T-cell (primary cell): ENCODE measurements around the gene MRPL12. TPM values are rescaled to one million over a fixed set of nuclear protein-coding genes. Genes with fewer than 3 reads are reported as not detected.
A peak's percentile ranks its signal among the peaks of the same experiment; 100 is the strongest.

ENCODE experiments used
- ATAC-seq, 4 experiments: fragments of 200-7000 bp in 3 of 4; fragments of 150-1000 bp in 1 of 4; cut with Tn5 transposase; replicated peaks in 1 of 4; 1 replicate in 3 of 4; 2 replicates in 1 of 4; pipeline ENCODE4 v1.10.0; 2021; ENCODE audit warnings: moderate library complexity in 3 of 4, mild to moderate bottlenecking in 2 of 4, moderate number of reproducible peaks in 1 of 4
- CTCF ChIA-PET, 2 donors: fragments of 300-600 bp; sonication (Branson Sonifier 250); formaldehyde crosslinking; loops; one replicate each; lab custom pipeline; 2022; ENCODE audit warnings: antibody characterized with exemption in 2 of 2; lab: Charles Lee
- POLR2A ChIA-PET, 2 donors: fragments of 300-600 bp; sonication (Branson Sonifier 250); formaldehyde crosslinking; loops; one replicate each; lab custom pipeline; 2022; ENCODE audit warnings: antibody characterized with exemption in 2 of 2; lab: Charles Lee
- DNase-seq, 35 experiments: peaks; one replicate each; pipeline versions ENCODE4 v3.0.0 to v3.0.0-alpha.2; 2013 to 2023
- H3K27ac ChIP-seq: one replicate; pipeline ENCODE4 v1.5.1; 2013; ENCODE audit warnings: low read length
- H3K27me3 ChIP-seq, 2 experiments: replicated peaks in 1 of 2; 1 replicate in 1 of 2; 2 replicates in 1 of 2; pipeline versions ENCODE4 v1.6.1 to v1.7.0; 2013; ENCODE audit warnings: low read length in 1 of 2, mixed read lengths in 1 of 2; ENCODE audit not compliant: control insufficient read depth in 2 of 2, insufficient read depth in 2 of 2; ENCODE audit errors: extremely low read depth in 1 of 2
- H3K36me3 ChIP-seq, 2 donors: 1 replicate in 1 of 2; 2 replicates in 1 of 2; pipeline versions ENCODE4 v1.6.1 to v1.7.0; 2013; ENCODE audit warnings: low read length in 1 of 2; ENCODE audit not compliant: control insufficient read depth in 2 of 2, insufficient read depth in 1 of 2; ENCODE audit errors: extremely low read depth in 1 of 2
- H3K4me1 ChIP-seq, 2 experiments: 1 replicate in 1 of 2; 2 replicates in 1 of 2; pipeline versions ENCODE4 v1.6.1 to v1.7.0; 2013; ENCODE audit warnings: low read length in 2 of 2, mixed read lengths in 1 of 2; ENCODE audit not compliant: insufficient read depth in 2 of 2, control insufficient read depth in 1 of 2; ENCODE audit errors: extremely low read depth in 1 of 2
- H3K4me3 ChIP-seq, 2 donors: 1 replicate in 1 of 2; 2 replicates in 1 of 2; pipeline versions ENCODE4 v1.5.1 to v1.7.0; 2013; ENCODE audit warnings: mild to moderate bottlenecking in 2 of 2, low read length in 1 of 2, moderate library complexity in 1 of 2; ENCODE audit not compliant: control insufficient read depth in 1 of 2; ENCODE audit errors: extremely low read depth in 1 of 2
- H3K9me3 ChIP-seq: 2 replicates; pipeline ENCODE4 v1.7.0; 2013
- H3K27ac Mint-ChIP-seq, 2 donors: one replicate each; pipeline ENCODE4 v1.8.0; 2020 to 2021; ENCODE audit warnings: mild to moderate bottlenecking in 2 of 2, mixed read lengths in 2 of 2
- H3K27me3 Mint-ChIP-seq, 2 donors: one replicate each; pipeline ENCODE4 v1.8.0; 2021 to 2022; ENCODE audit warnings: mixed read lengths in 2 of 2
- H3K36me3 Mint-ChIP-seq: one replicate; pipeline ENCODE4 v1.8.0; 2021; ENCODE audit warnings: mixed read lengths
- H3K4me1 Mint-ChIP-seq, 3 donors: one replicate each; pipeline ENCODE4 v1.8.0; 2020 to 2022; ENCODE audit warnings: mixed read lengths in 3 of 3, mild to moderate bottlenecking in 1 of 3
- H3K4me3 Mint-ChIP-seq, 3 donors: one replicate each; pipeline ENCODE4 v1.8.0; 2020 to 2022; ENCODE audit warnings: mild to moderate bottlenecking in 3 of 3, mixed read lengths in 3 of 3, moderate library complexity in 3 of 3
- H3K9me3 Mint-ChIP-seq, 3 donors: one replicate each; pipeline ENCODE4 v1.8.0; 2020 to 2022; ENCODE audit warnings: mixed read lengths in 3 of 3
- WGBS: methylation state at CpG from one replicate; pipeline ENCODE4 v1.1.5; 2013; ENCODE audit warnings: missing lambda C conversion rate; ENCODE audit not compliant: insufficient coverage; 5-methylcytosine and 5-hydroxymethylcytosine counted together
- total RNA-seq, 35 experiments: library from RNA in 6 of 35; stranded (reverse) in 6 of 35; fragments of 120-200 nt in 1 of 35; gene quantifications; one replicate each; pipeline versions ENCODE4 v1.2.1 to v1.2.4 and lab custom pipeline; 2013 to 2026

MRPL12 gene
- total RNA-seq, 5 donors from 2014 or later (not counting 1 experiment from before 2014, with no cell fraction given), result 18.5 to 33.5 (median 31.4) TPM

DNA sequence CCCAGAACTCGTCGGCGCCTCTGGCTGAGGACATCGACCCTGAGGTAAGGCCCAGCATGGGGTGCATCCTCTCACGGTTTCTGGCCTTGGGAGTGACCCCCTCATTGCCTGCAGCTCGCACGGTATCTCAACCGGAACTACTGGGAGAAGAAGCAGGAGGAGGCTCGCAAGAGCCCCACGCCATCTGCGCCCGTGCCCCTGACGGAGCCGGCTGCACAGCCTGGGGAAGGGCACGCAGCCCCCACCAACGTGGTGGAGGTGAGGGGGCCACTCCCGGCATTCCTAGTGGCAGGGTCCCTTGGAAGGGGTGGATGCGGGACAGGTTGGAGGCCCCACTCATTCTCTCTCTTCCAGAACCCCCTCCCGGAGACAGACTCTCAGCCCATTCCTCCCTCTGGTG lies 8.4 kb upstream of the MRPL12 start:
- no peak overlapping the region for H3K27ac Mint-ChIP-seq
- peaks cover 0 to 2% (median 0%) of the 10 kb centered on the region in 3 donors for H3K4me1 Mint-ChIP-seq
- Histone ChIP-seq H3K4me1 (peaks cover 0 to 2% of the 10 kb centered on the region in 2 experiments), H3K27ac (no peak overlapping the region), H3K4me3 (no peak overlapping the region), H3K9me3 (no peaks in the 10 kb centered on the region), H3K27me3 (no peaks in the 10 kb centered on the region), H3K36me3 (peaks cover 55 to 89% of the 10 kb centered on the region in 2 donors)
- peaks cover 28% of the 10 kb centered on the region for H3K36me3 Mint-ChIP-seq
- H3K4me3 Mint-ChIP-seq, result no peak overlapping the region
- DNase-seq (no peak), ATAC-seq (no peak)
- H3K9me3 Mint-ChIP-seq, result no peaks in the 10 kb centered on the region
- no peaks in the 10 kb centered on the region for H3K27me3 Mint-ChIP-seq
- ChIA-PET POLR2A (no interaction called here), CTCF (no interaction called here)
- 98% methylated on average over 8 of the region's 19 CpGs for WGBS

DNA sequence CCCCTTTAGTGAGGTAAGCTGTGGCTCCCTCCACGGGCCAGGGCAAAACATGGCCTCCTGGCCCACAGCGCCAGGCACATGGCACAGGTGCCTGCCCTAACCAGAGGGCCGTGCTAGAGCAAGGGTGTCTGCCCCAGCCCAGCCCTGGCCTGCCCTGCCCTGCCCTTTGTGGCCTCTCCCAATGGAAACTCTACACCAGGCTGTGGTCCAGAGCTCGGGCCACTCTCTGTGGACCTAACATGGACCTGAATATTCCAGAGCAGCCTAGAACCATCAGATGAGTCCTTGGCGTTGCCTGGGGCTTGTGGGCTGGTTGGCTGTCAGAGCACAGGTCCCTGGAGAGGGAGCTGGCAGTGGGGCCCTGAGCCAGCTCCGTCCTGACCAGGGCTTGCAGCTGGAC lies 8.0 kb upstream of the MRPL12 start:
- 91% methylated on average over 5 of the region's 6 CpGs for WGBS
- Mint-ChIP-seq H3K27me3 (no peaks in the 10 kb centered on the region), H3K36me3 (peaks cover 25% of the 10 kb centered on the region), H3K27ac (no peak overlapping the region), H3K9me3 (no peaks in the 10 kb centered on the region), H3K4me1 (peaks cover 0 to 2% (median 0%) of the 10 kb centered on the region in 3 donors), H3K4me3 (no peak overlapping the region)
- Histone ChIP-seq H3K9me3 (no peaks in the 10 kb centered on the region), H3K36me3 (peaks cover 54 to 88% of the 10 kb centered on the region in 2 donors), H3K27ac (no peak overlapping the region), H3K4me3 (no peak overlapping the region), H3K4me1 (no peaks in the 10 kb centered on the region), H3K27me3 (no peaks in the 10 kb centered on the region)
- ChIA-PET POLR2A (no interaction called here), CTCF (no interaction called here)
- ATAC-seq (no peak), DNase-seq (no peak)

DNA sequence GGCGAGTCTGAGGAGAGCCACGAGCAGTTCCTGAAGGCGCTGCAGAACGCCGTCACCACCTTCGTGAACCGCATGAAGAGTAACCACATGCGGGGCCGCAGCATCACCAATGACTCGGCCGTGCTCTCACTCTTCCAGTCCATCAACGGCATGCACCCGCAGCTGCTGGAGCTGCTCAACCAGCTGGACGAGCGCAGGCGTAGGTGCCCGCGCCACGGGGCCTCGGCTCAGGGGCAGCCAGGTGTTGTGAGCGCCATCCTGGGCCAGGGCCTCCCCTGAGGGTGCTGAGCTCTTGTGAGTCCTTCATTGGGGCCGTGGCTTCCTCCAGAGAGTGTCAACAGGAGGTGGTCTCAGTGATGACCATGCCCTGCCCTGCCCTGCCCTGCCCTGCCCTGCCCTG lies 7.4 kb upstream of the MRPL12 start:
- 92% methylated on average over 22 of the region's 22 CpGs for WGBS
- ATAC-seq (no peak), DNase-seq (no peak)
- POLR2A ChIA-PET, result no interaction called here
- Mint-ChIP-seq H3K36me3 (peaks cover 27% of the 10 kb centered on the region), H3K9me3 (no peaks in the 10 kb centered on the region), H3K4me3 (no peak overlapping the region), H3K27ac (no peak overlapping the region), H3K4me1 (peaks cover 1 to 3% (median 3%) of the 10 kb centered on the region in 3 donors), H3K27me3 (no peaks in the 10 kb centered on the region)
- CTCF ChIA-PET, result no interaction called here
- no peak overlapping the region for H3K27ac ChIP-seq
- H3K9me3 ChIP-seq, result no peaks in the 10 kb centered on the region
- H3K4me1 ChIP-seq, result peaks cover 0 to 3% of the 10 kb centered on the region in 2 experiments
- no peaks in the 10 kb centered on the region for H3K27me3 ChIP-seq
- no peak overlapping the region for H3K4me3 ChIP-seq
- H3K36me3 ChIP-seq, result peaks cover 48 to 86% of the 10 kb centered on the region in 2 donors

DNA sequence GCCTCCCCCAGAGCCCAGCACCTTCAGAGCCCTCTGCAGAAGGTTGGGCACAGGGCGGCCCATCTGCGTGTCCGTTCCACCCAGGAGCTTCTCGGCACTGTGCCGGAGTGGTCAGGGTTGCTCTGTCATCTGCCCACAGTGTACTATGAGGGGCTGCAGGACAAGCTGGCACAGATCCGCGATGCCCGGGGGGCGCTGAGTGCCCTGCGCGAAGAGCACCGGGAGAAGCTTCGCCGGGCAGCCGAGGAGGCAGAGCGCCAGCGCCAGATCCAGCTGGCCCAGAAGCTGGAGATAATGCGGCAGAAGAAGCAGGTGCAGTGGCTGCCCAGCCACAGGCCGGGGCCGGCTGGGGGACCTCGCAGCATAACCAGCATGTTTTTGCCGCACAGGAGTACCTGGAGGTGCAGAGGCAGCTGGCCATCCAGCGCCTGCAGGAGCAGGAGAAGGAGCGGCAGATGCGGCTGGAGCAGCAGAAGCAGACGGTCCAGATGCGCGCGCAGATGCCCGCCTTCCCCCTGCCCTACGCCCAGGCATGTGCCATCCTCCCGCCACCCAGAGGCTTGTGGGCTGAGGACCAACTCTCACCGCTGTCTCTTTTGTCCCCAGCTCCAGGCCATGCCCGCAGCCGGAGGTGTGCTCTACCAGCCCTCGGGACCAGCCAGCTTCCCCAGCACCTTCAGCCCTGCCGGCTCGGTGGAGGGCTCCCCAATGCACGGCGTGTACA lies 6.8 kb upstream of the MRPL12 start:
- DNase-seq (no peak), ATAC-seq (no peak)
- Mint-ChIP-seq H3K9me3 (no peaks in the 10 kb centered on the region), H3K27ac (no peak overlapping the region), H3K4me3 (no peak overlapping the region), H3K36me3 (peaks cover 29% of the 10 kb centered on the region), H3K27me3 (no peaks in the 10 kb centered on the region), H3K4me1 (peaks cover 6 to 8% (median 7%) of the 10 kb centered on the region in 3 donors)
- WGBS, result 97% methylated on average over 34 of the region's 40 CpGs
- Histone ChIP-seq H3K36me3 (peaks cover 49 to 86% of the 10 kb centered on the region in 2 donors), H3K4me1 (peaks cover 0 to 9% of the 10 kb centered on the region in 2 experiments), H3K4me3 (no peak overlapping the region), H3K27me3 (no peaks in the 10 kb centered on the region), H3K27ac (no peak overlapping the region), H3K9me3 (no peaks in the 10 kb centered on the region)
- ChIA-PET CTCF (no interaction called here), POLR2A (interaction anchor here in 1 of 2 donors (0.5 kb wide), 1 partner anchor 20 kb away, joined by 3 read pairs; no protein-coding TSS in a partner anchor)

DNA sequence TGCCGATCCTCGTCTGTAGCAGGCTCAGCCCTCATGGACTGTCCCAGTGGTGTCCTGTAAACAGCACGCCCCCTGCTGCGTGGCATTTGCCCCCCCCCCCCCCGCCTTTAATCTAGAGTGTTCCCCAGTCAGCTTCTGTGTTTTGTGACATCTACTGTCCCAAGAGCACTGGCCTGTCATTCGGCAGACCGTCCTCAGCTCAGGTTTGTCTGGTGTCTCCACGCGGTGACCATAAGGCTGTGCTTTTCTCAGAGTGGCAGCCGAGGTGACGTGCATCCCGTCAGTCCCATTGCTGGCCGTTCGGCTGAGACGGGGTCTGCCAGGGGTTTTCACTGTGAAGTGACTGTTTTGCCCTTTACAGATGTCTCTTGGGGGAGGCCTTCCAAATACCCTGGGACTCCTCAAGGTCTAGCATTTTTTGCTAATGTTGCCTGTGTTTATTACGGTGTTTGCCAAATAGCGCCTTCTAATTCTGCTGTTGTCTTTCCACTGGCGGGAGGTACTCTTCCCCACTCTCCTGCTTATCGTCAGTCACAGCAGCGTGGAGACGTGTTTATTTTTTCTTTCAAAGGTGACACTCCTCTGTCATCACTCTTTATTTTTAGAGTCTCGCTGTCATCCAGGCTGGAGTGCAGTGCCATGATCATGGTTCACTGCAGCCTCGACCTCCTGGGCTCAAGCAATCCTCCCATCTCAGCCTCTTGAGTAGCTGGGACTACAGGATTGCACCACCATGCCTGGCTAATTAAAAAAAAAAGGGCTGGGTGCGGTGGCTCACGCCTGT lies 5.7 kb upstream of the MRPL12 start:
- H3K4me1 ChIP-seq, result peaks cover 6 to 19% of the 10 kb centered on the region in 2 experiments
- peaks cover 16 to 18% (median 16%) of the 10 kb centered on the region in 3 donors for H3K4me1 Mint-ChIP-seq
- H3K27me3 Mint-ChIP-seq, result no peaks in the 10 kb centered on the region
- peaks cover 41 to 79% of the 10 kb centered on the region in 2 donors for H3K36me3 ChIP-seq
- ChIA-PET POLR2A (no interaction called here), CTCF (no interaction called here)
- H3K27me3 ChIP-seq, result no peaks in the 10 kb centered on the region
- DNase-seq, result no peak
- H3K4me3 ChIP-seq, result no peak overlapping the region
- no peak overlapping the region for H3K27ac ChIP-seq
- peaks cover 24% of the 10 kb centered on the region for H3K36me3 Mint-ChIP-seq
- no peak overlapping the region for H3K27ac Mint-ChIP-seq
- ATAC-seq, result no peak
- 90% methylated on average over 19 of the region's 25 CpGs for WGBS
- H3K9me3 Mint-ChIP-seq, result no peaks in the 10 kb centered on the region
- no peak overlapping the region for H3K4me3 Mint-ChIP-seq
- H3K9me3 ChIP-seq, result no peaks in the 10 kb centered on the region

DNA sequence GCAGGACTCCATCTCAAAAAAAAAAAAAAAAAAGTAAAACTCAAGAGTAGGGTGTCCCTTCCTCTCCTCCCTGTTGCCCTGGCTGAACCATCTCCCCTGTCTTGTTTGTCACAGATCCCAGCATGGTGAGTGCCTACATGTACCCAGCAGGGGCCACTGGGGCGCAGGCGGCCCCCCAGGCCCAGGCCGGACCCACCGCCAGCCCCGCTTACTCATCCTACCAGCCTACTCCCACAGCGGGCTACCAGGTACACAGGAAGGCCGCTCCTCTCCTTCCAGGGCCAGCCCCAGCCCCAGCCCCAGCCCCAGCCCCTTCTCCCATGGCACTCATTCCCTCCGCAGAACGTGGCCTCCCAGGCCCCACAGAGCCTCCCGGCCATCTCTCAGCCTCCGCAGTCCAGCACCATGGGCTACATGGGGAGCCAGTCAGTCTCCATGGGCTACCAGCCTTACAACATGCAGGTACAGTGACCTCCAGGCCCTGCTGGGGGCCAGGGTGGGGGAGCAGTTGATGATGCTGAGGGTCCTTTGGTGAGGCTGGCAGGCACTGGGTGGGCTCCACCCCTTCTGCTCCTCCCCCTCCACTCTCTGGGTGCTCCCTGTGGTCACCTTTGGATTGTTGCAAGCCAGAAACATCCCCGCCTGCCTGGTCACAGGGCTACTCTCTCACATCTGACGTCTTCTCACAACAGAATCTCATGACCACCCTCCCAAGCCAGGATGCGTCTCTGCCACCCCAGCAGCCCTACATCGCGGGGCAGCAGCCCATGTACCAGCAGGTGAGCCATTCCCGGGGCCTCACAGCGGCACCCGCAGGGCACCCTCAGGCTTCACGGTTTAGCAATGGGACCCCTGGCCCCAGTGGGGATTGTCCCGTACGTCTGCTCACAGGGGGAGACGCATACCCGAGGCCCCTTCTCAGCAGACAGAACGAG lies 2.5 kb upstream of the MRPL12 start:
- no peaks in the 10 kb centered on the region for H3K9me3 Mint-ChIP-seq
- peaks cover 9 to 35% of the 10 kb centered on the region in 2 experiments for H3K4me1 ChIP-seq
- POLR2A ChIA-PET, result no interaction called here
- peak overlapping the region; percentile 8 to 54 (median 20) for H3K4me3 Mint-ChIP-seq
- peaks cover 28% of the 10 kb centered on the region for H3K36me3 Mint-ChIP-seq
- no peaks in the 10 kb centered on the region for H3K27me3 ChIP-seq
- peaks cover 21 to 29% (median 27%) of the 10 kb centered on the region in 3 donors for H3K4me1 Mint-ChIP-seq
- H3K27me3 Mint-ChIP-seq, result no peaks in the 10 kb centered on the region
- no peak for DNase-seq
- WGBS, result 93% methylated on average over 20 of the region's 25 CpGs
- H3K9me3 ChIP-seq, result no peaks in the 10 kb centered on the region
- H3K36me3 ChIP-seq, result peaks cover 20 to 53% of the 10 kb centered on the region in 2 donors
- no peak for ATAC-seq
- CTCF ChIA-PET, result no interaction called here
- no peak overlapping the region for H3K4me3 ChIP-seq
- H3K27ac ChIP-seq, result no peak overlapping the region
- H3K27ac Mint-ChIP-seq, result no peak overlapping the region
